Measurements from ENCODE around the gene HEPN1.

- TF ChIP-seq POLR2A (IDR thresholded peaks at IDR 0.05; ENCODE audit: low read depth, low read length) (no peak), POLR2AphosphoS5 (IDR thresholded peaks at IDR 0.05; ENCODE audit: insufficient read depth, low read depth, low read length) (no peak), CTCF (IDR thresholded peaks at IDR 0.05; ENCODE audit: extremely low read depth in 1 of 2, insufficient read depth in 1 of 2, low read depth in 1 of 2, low read length in 2 of 2) (no peak)
These were observed 28.9 kb upstream of the HEPN1 start for GRCh38 chr11:124890151-124890550.

Data from endothelial cell of umbilical vein (primary cell).